AG04449 (cell line): ENCODE measurements around the gene ST14.
"Not testable (repeated sequence)": the region's sequence is repeated elsewhere in the genome, so short reads cannot be mapped to it uniquely, and the experiment has no call there.

ENCODE experiments used
- CTCF ChIA-PET: fragments of 350-600 bp; formaldehyde crosslinking; extraction: SDS; loops from one replicate; lab custom pipeline; 2021; ENCODE audit warnings: antibody characterized with exemption; lab: Yijun Ruan, JAX
- POLR2A ChIA-PET: fragments of 400-600, 350-600 bp; formaldehyde crosslinking; extraction: SDS; loops from one replicate; lab custom pipeline; 2020; ENCODE audit warnings: antibody characterized with exemption, inconsistent platforms; lab: Yijun Ruan, JAX
- DNase-seq: peaks from one replicate; pipeline ENCODE4 v3.0.0-alpha.2; 2010; ENCODE audit warnings: low read depth, low spot score
- H3K4me3 ChIP-seq: 2 replicates; pipeline ENCODE4 v1.5.1; 2011; ENCODE audit warnings: low read depth, mild to moderate bottlenecking, control low read depth, low read length
- CTCF ChIP-seq: IDR thresholded peaks from one replicate; pipeline ENCODE4 v1.5.1; 2011; ENCODE audit warnings: mild to moderate bottlenecking, moderate library complexity, low read length, control low read depth, inconsistent platforms; ENCODE audit not compliant: insufficient read depth; ENCODE audit errors: missing control alignments

The ST14 gene

GRCh38 chr11:130220311-130221035, 60.9 kb downstream of the ST14 start:
- POLR2A ChIA-PET = no interaction called here
- DNase-seq = no peak
- CTCF ChIA-PET = no interaction called here
- no peak for TF ChIP-seq CTCF
- no peak overlapping the region for H3K4me3 ChIP-seq

- no peak for TF ChIP-seq CTCF
- ChIA-PET POLR2A (no interaction called here), CTCF (interaction anchor here (2.0 to 2.4 kb wide), 2 partner anchors 11 kb away, joined by 8 to 19 read pairs; no protein-coding TSS in a partner anchor)
- DNase-seq = no peak
- no peak overlapping the region for H3K4me3 ChIP-seq
Observed at GRCh38 chr11:130223291-130223971, 63.8 kb downstream of the ST14 start.

- ChIA-PET CTCF (interaction anchor here (1.1 to 2.1 kb wide), 2 partner anchors 12 to 15 kb away, joined by 5 to 9 read pairs; no protein-coding TSS in a partner anchor), POLR2A (no interaction called here)
- no peak overlapping the region for H3K4me3 ChIP-seq
- TF ChIP-seq CTCF = no peak
- DNase-seq = no peak
Observed at GRCh38 chr11:130227373-130227772, 67.8 kb downstream of the ST14 start.

GRCh38 chr11:130233486-130233885, 73.9 kb downstream of the ST14 start:
- CTCF ChIA-PET, H3K4me3 ChIP-seq, DNase-seq, POLR2A ChIA-PET: not testable (repeated sequence)

GRCh38 chr11:130233888-130234287, 74.3 kb downstream of the ST14 start:
- CTCF ChIA-PET, POLR2A ChIA-PET, DNase-seq, H3K4me3 ChIP-seq: not testable (repeated sequence)

- DNase-seq = no peak
- POLR2A ChIA-PET = no interaction called here
- CTCF ChIA-PET = no interaction called here
- H3K4me3 ChIP-seq = no peak overlapping the region
- TF ChIP-seq CTCF = no peak
Observed at GRCh38 chr11:130234315-130234714, 74.7 kb downstream of the ST14 start.

GRCh38 chr11:130237282-130238006, 77.9 kb downstream of the ST14 start:
- CTCF ChIA-PET = no interaction called here
- POLR2A ChIA-PET = no interaction called here
- no peak for DNase-seq
- no peak overlapping the region for H3K4me3 ChIP-seq
- TF ChIP-seq CTCF = no peak
